ENCODE data around the gene ZNF366.

DNA sequence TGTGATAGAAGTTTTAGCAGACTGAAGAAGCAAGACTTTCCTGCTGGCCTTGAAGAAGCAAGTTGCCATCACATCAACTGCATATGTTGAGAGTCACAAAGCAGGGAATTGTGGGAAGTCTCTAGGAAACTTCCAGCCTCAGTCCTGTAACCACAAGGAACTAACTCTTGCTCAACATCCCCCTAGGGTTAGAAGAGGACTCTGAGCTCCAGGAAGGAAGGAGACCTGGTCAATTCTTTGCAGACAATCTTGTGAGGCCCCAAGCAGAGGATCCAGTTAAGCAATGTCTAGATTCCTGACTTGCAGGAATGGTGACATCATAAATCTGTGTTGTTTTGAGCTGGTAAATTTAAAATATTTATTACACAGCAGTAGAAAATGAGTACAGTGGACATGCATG is 18.6 kb upstream of the ZNF366 start:
- TF ChIP-seq EZH2phosphoT487 (IDR thresholded peaks at IDR 0.05; ENCODE audit: borderline replicate concordance, low read depth, low read length), result no peak
- TF ChIP-seq, protein P1, sequence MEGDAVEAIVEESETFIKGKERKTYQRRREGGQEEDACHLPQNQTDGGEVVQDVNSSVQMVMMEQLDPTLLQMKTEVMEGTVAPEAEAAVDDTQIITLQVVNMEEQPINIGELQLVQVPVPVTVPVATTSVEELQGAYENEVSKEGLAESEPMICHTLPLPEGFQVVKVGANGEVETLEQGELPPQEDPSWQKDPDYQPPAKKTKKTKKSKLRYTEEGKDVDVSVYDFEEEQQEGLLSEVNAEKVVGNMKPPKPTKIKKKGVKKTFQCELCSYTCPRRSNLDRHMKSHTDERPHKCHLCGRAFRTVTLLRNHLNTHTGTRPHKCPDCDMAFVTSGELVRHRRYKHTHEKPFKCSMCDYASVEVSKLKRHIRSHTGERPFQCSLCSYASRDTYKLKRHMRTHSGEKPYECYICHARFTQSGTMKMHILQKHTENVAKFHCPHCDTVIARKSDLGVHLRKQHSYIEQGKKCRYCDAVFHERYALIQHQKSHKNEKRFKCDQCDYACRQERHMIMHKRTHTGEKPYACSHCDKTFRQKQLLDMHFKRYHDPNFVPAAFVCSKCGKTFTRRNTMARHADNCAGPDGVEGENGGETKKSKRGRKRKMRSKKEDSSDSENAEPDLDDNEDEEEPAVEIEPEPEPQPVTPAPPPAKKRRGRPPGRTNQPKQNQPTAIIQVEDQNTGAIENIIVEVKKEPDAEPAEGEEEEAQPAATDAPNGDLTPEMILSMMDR (conservative IDR thresholded peaks at IDR 0.05; ENCODE audit: low read length), result no peak
